SK-N-SH treated with all-trans-retinoic acid at 6 μM for 48 hours (cell line): ENCODE measurements around the gene INAFM1.

ENCODE experiments used
- ATAC-seq: fragments of 200-7000 bp; cut with Tn5 transposase; 3 replicates; pipeline ENCODE4 v1.9.1; 2020; ENCODE audit warnings: mild to moderate bottlenecking, moderate library complexity
- ARNTL ChIP-seq: fragments of 450-650 bp; formaldehyde crosslinking; IDR thresholded peaks from 2 replicates; pipeline ENCODE4 v1.5.0; 2020; ENCODE audit warnings: low read depth, mild to moderate bottlenecking, moderate library complexity, borderline replicate concordance
- BACH2 ChIP-seq: fragments of 250-450 bp; sonication (Bioruptor Pico); IDR thresholded peaks from 2 replicates; pipeline ENCODE4 v1.9.0; 2021; ENCODE audit warnings: mild to moderate bottlenecking, borderline replicate concordance
- CSDC2 ChIP-seq: fragments of 250-450 bp; sonication (Bioruptor Pico); IDR thresholded peaks from 2 replicates; pipeline ENCODE4 v1.5.0; 2020; ENCODE audit warnings: mild to moderate bottlenecking, moderate library complexity
- CSRNP3 ChIP-seq: fragments of 250-450 bp; sonication (Bioruptor Pico); IDR thresholded peaks from 2 replicates; pipeline ENCODE4 v1.5.1; 2021; ENCODE audit warnings: mild to moderate bottlenecking, moderate library complexity
- ESRRG ChIP-seq: fragments of 250-450 bp; sonication (Bioruptor Pico); IDR thresholded peaks from 2 replicates; pipeline ENCODE4 v1.6.1; 2021; ENCODE audit warnings: mild to moderate bottlenecking
- GLIS3 ChIP-seq: fragments of 250-450 bp; sonication (Bioruptor Pico); IDR thresholded peaks from 2 replicates; pipeline ENCODE4 v1.5.0; 2020; ENCODE audit warnings: mild to moderate bottlenecking, moderate library complexity
- ISL1 ChIP-seq: fragments of 250-450 bp; sonication (Bioruptor Pico); IDR thresholded peaks from 2 replicates; pipeline ENCODE4 v2.1.2; 2022; ENCODE audit warnings: mild to moderate bottlenecking, moderate library complexity
- OSR1 ChIP-seq: fragments of 250-450 bp; sonication (Bioruptor Pico); IDR thresholded peaks from 2 replicates; pipeline ENCODE4 v1.8.0; 2022; ENCODE audit warnings: moderate library complexity, mild to moderate bottlenecking, inconsistent platforms
- POU6F1 ChIP-seq: fragments of 250-450 bp; sonication (Bioruptor Pico); IDR thresholded peaks from 2 replicates; pipeline ENCODE4 v1.8.0; 2021; ENCODE audit warnings: low read depth, mild to moderate bottlenecking, moderate library complexity, borderline replicate concordance
- PPARA ChIP-seq: fragments of 250-450 bp; sonication (Bioruptor Pico); IDR thresholded peaks from 2 replicates; pipeline ENCODE4 v1.5.0; 2020; ENCODE audit warnings: mild to moderate bottlenecking, borderline replicate concordance
- SNAI2 ChIP-seq: fragments of 250-450 bp; sonication (Bioruptor Pico); IDR thresholded peaks from 2 replicates; pipeline ENCODE4 v1.5.0; 2020; ENCODE audit warnings: mild to moderate bottlenecking, moderate library complexity
- TCF4 ChIP-seq: fragments of 250-450 bp; sonication (Bioruptor Pico); IDR thresholded peaks from 2 replicates; pipeline ENCODE4 v1.8.0; 2021; ENCODE audit warnings: mild to moderate bottlenecking, moderate library complexity, borderline replicate concordance
- TOX ChIP-seq: fragments of 250-450 bp; sonication (Bioruptor Pico); IDR thresholded peaks from 2 replicates; pipeline ENCODE4 v1.8.0; 2021; ENCODE audit warnings: mild to moderate bottlenecking, moderate library complexity, borderline replicate concordance
- TSHZ2 ChIP-seq: fragments of 250-450 bp; sonication (Bioruptor Pico); IDR thresholded peaks from 2 replicates; pipeline ENCODE4 v1.5.0; 2020; ENCODE audit warnings: mild to moderate bottlenecking, moderate library complexity
- ZC3H10 ChIP-seq: fragments of 250-450 bp; sonication (Bioruptor Pico); IDR thresholded peaks from 2 replicates; pipeline ENCODE4 v1.5.1; 2021; ENCODE audit warnings: mild to moderate bottlenecking, moderate library complexity
- ZFP3 ChIP-seq: fragments of 250-450 bp; sonication (Bioruptor Pico); IDR thresholded peaks from 2 replicates; pipeline ENCODE4 v1.5.0; 2020; ENCODE audit warnings: mild to moderate bottlenecking, moderate library complexity
- ZFP30 ChIP-seq: fragments of 450-650 bp; formaldehyde crosslinking; IDR thresholded peaks from 2 replicates; pipeline ENCODE4 v1.5.0; 2022; ENCODE audit warnings: mild to moderate bottlenecking, moderate library complexity
- ZNF565 ChIP-seq: fragments of 450-650 bp; formaldehyde crosslinking; conservative IDR thresholded peaks from 2 replicates; pipeline ENCODE4 v1.5.0; 2020; ENCODE audit warnings: low read depth, mild to moderate bottlenecking, moderate library complexity
- ZNF70 ChIP-seq: fragments of 450-650 bp; formaldehyde crosslinking; IDR thresholded peaks from 2 replicates; pipeline ENCODE4 v1.5.0; 2020; ENCODE audit warnings: mild to moderate bottlenecking, moderate library complexity
- ZNF8 ChIP-seq: fragments of 450-650 bp; formaldehyde crosslinking; IDR thresholded peaks from 2 replicates; pipeline ENCODE4 v1.5.0; 2020; ENCODE audit warnings: mild to moderate bottlenecking, moderate library complexity
- TF ChIP-seq, protein P1 (sequence below): fragments of 250-450 bp; sonication (Bioruptor Pico); IDR thresholded peaks from 2 replicates; pipeline ENCODE4 v1.5.1; 2020; ENCODE audit warnings: low read depth, mild to moderate bottlenecking, moderate library complexity

Gene INAFM1

GRCh38 chr19:47312366-47313006, 37.8 kb downstream of the INAFM1 start:
- TF ChIP-seq CSDC2 (CRISPR knock-in tag) = no peak
- TF ChIP-seq GLIS3 (CRISPR knock-in tag) = no peak
- TF ChIP-seq PPARA (CRISPR knock-in tag) = no peak
- no peak for TF ChIP-seq CSRNP3 (CRISPR knock-in tag)
- no peak for TF ChIP-seq ESRRG (CRISPR knock-in tag)
- no peak for TF ChIP-seq TSHZ2 (CRISPR knock-in tag)
- TF ChIP-seq, protein P1, sequence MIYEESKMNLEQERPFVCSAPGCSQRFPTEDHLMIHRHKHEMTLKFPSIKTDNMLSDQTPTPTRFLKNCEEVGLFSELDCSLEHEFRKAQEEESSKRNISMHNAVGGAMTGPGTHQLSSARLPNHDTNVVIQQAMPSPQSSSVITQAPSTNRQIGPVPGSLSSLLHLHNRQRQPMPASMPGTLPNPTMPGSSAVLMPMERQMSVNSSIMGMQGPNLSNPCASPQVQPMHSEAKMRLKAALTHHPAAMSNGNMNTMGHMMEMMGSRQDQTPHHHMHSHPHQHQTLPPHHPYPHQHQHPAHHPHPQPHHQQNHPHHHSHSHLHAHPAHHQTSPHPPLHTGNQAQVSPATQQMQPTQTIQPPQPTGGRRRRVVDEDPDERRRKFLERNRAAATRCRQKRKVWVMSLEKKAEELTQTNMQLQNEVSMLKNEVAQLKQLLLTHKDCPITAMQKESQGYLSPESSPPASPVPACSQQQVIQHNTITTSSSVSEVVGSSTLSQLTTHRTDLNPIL (CRISPR knock-in tag) = no peak
- TF ChIP-seq ZFP30 (CRISPR knock-in tag) = no peak
- TF ChIP-seq TOX (CRISPR knock-in tag) = no peak
- TF ChIP-seq ZNF70 (CRISPR knock-in tag) = no peak
- no peak for TF ChIP-seq OSR1 (CRISPR knock-in tag)
- no peak for TF ChIP-seq BACH2 (CRISPR knock-in tag)
- TF ChIP-seq ISL1 (CRISPR knock-in tag) = no peak
- no peak for TF ChIP-seq ARNTL (CRISPR knock-in tag)
- TF ChIP-seq POU6F1 (CRISPR knock-in tag) = no peak
- no peak for TF ChIP-seq ZFP3 (CRISPR knock-in tag)
- no peak for TF ChIP-seq ZC3H10 (CRISPR knock-in tag)
- no peak for TF ChIP-seq ZNF565
- no peak for TF ChIP-seq SNAI2
- no peak for ATAC-seq

DNA sequence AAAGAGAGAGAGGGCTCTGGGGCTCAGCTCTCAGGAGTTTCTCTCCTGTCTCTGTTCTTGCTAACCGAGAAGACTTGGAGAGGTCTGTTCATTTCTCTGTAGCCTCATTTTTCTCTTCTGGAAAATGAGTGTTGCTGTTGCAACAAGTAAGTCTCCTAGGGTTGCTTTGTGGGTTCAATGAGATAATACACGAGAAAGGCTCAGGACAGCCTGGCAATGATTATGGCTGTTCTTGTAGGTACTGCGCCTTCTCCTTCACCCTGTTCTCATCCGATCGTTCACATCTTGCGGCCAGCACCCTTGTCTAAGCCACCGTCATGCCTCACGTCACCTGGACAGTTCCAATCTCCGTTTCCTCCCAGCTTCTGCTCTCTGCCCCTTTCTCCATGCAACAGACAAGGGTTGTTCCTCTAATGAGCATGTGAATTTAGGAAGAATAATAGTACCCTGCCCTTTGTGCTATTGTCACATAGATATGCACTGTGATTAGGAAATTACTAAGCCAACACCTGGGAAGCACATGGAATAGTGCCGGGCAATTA, 39.1 kb downstream of the INAFM1 start:
- no peak for ATAC-seq
- TF ChIP-seq, protein P1 (CRISPR knock-in tag) = no peak
- no peak for TF ChIP-seq ZNF70 (CRISPR knock-in tag)
- TF ChIP-seq ISL1 (CRISPR knock-in tag) = no peak
- no peak for TF ChIP-seq GLIS3 (CRISPR knock-in tag)
- no peak for TF ChIP-seq ARNTL (CRISPR knock-in tag)
- no peak for TF ChIP-seq TCF4 (CRISPR knock-in tag)
- no peak for TF ChIP-seq ZFP3 (CRISPR knock-in tag)
- no peak for TF ChIP-seq ZNF8 (CRISPR knock-in tag)
- no peak for TF ChIP-seq TSHZ2 (CRISPR knock-in tag)
- no peak for TF ChIP-seq ZNF565
- TF ChIP-seq BACH2 (CRISPR knock-in tag) = no peak
- no peak for TF ChIP-seq OSR1 (CRISPR knock-in tag)
- TF ChIP-seq, all 23 proteins: peak for 0
